ENCODE measurements around the gene EFNA4. TPM values are rescaled to one million over a fixed set of nuclear protein-coding genes. Genes with fewer than 3 reads are reported as not detected.

The EFNA4 gene
- polyA plus RNA-seq, 2 of the 4 experiments (the other 2 are of a cell fraction): 3.1 to 8.7 TPM

DNA sequence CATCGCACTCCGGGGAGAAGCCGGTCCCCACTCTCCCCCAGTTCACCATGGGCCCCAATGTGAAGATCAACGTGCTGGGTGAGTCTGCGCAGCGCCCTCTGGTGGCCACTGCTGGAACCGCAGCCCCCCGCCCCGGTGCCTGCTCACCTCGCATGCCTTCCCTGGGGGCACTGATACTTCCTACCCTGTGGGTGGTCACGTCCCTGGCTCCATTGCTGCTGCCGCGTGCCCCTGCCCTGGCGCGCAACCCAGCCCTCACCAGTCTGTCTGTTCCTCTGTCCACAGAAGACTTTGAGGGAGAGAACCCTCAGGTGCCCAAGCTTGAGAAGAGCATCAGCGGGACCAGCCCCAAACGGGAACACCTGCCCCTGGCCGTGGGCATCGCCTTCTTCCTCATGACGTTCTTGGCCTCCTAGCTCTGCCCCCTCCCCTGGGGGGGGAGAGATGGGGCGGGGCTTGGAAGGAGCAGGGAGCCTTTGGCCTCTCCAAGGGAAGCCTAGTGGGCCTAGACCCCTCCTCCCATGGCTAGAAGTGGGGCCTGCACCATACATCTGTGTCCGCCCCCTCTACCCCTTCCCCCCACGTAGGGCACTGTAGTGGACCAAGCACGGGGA, 22.7 kb downstream of the EFNA4 start (continued):
- TF ChIP-seq, protein P1, sequence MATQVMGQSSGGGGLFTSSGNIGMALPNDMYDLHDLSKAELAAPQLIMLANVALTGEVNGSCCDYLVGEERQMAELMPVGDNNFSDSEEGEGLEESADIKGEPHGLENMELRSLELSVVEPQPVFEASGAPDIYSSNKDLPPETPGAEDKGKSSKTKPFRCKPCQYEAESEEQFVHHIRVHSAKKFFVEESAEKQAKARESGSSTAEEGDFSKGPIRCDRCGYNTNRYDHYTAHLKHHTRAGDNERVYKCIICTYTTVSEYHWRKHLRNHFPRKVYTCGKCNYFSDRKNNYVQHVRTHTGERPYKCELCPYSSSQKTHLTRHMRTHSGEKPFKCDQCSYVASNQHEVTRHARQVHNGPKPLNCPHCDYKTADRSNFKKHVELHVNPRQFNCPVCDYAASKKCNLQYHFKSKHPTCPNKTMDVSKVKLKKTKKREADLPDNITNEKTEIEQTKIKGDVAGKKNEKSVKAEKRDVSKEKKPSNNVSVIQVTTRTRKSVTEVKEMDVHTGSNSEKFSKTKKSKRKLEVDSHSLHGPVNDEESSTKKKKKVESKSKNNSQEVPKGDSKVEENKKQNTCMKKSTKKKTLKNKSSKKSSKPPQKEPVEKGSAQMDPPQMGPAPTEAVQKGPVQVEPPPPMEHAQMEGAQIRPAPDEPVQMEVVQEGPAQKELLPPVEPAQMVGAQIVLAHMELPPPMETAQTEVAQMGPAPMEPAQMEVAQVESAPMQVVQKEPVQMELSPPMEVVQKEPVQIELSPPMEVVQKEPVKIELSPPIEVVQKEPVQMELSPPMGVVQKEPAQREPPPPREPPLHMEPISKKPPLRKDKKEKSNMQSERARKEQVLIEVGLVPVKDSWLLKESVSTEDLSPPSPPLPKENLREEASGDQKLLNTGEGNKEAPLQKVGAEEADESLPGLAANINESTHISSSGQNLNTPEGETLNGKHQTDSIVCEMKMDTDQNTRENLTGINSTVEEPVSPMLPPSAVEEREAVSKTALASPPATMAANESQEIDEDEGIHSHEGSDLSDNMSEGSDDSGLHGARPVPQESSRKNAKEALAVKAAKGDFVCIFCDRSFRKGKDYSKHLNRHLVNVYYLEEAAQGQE (IDR thresholded peaks at IDR 0.05): no peak

DNA sequence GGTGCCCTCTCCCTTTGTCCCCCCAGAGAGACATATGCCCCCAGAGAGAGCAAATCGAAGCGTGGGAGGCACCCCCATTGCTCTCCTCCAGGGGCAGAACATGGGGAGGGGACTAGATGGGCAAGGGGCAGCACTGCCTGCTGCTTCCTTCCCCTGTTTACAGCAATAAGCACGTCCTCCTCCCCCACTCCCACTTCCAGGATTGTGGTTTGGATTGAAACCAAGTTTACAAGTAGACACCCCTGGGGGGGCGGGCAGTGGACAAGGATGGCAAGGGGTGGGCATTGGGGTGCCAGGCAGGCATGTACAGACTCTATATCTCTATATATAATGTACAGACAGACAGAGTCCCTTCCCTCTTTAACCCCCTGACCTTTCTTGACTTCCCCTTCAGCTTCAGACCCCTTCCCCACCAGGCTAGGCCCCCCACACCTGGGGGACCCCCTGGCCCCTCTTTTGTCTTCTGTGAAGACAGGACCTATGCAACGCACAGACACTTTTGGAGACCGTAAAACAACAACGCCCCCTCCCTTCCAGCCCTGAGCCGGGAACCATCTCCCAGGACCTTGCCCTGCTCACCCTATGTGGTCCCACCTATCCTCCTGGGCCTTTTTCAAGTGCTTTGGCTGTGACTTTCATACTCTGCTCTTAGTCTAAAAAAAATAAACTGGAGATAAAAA, 23.5 kb downstream of the EFNA4 start:
- H3K9me3 ChIP-seq: no peaks in the 10 kb centered on the region
- H3K27ac ChIP-seq: no peak overlapping the region; a peak in 1 of 6 replicates
- H3K4me1 ChIP-seq: peaks cover 30% of the 10 kb centered on the region
- DNase-seq (ENCODE audit: low read depth in 1 of 2, low spot score in 1 of 2) (no peak), FAIRE-seq (no peak), ATAC-seq (no peak)
- no peak for TF ChIP-seq RNF2 (IDR thresholded peaks at IDR 0.05; ENCODE audit: borderline replicate concordance, low read depth)
- TF ChIP-seq PHF8 (IDR thresholded peaks at IDR 0.05; ENCODE audit: borderline replicate concordance, low read depth): no peak
- TF ChIP-seq ESRRA (IDR thresholded peaks at IDR 0.05; ENCODE audit: borderline replicate concordance, low read length): no peak
- TF ChIP-seq CEBPB (IDR thresholded peaks at IDR 0.05): no peak
- no peak for TF ChIP-seq TP53 (CRISPR knock-in tag; IDR thresholded peaks at IDR 0.05)
- TF ChIP-seq, protein P2, sequence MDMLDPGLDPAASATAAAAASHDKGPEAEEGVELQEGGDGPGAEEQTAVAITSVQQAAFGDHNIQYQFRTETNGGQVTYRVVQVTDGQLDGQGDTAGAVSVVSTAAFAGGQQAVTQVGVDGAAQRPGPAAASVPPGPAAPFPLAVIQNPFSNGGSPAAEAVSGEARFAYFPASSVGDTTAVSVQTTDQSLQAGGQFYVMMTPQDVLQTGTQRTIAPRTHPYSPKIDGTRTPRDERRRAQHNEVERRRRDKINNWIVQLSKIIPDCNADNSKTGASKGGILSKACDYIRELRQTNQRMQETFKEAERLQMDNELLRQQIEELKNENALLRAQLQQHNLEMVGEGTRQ (IDR thresholded peaks at IDR 0.05): no peak
- TF ChIP-seq ZFP36 (IDR thresholded peaks at IDR 0.05; ENCODE audit: borderline replicate concordance, partially characterized antibody): no peak
- TF ChIP-seq, protein P3, sequence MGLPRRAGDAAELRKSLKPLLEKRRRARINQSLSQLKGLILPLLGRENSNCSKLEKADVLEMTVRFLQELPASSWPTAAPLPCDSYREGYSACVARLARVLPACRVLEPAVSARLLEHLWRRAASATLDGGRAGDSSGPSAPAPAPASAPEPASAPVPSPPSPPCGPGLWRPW (IDR thresholded peaks at IDR 0.05): no peak
- no peak for TF ChIP-seq FOSB (CRISPR knock-in tag; IDR thresholded peaks at IDR 0.05)
- no peak for TF ChIP-seq RFX5 (IDR thresholded peaks at IDR 0.05)
- TF ChIP-seq MAFK (IDR thresholded peaks at IDR 0.05; ENCODE audit: partially characterized antibody): no peak
- TF ChIP-seq KDM5A (IDR thresholded peaks at IDR 0.05): no peak
- no peak for TF ChIP-seq TFCP2L1 (CRISPR knock-in tag; IDR thresholded peaks at IDR 0.05)
- TF ChIP-seq HOXA7 (CRISPR knock-in tag; IDR thresholded peaks at IDR 0.05): no peak
- TF ChIP-seq FOSL2 (IDR thresholded peaks at IDR 0.05): no peak
- no peak for TF ChIP-seq FOSL2 (CRISPR knock-in tag; IDR thresholded peaks at IDR 0.05)
- no peak for TF ChIP-seq RCOR1 (IDR thresholded peaks at IDR 0.05; ENCODE audit: low read depth, low read length)
- TF ChIP-seq FOXS1 (CRISPR knock-in tag; IDR thresholded peaks at IDR 0.05): no peak
- no peak for TF ChIP-seq NPAS2 (CRISPR knock-in tag; IDR thresholded peaks at IDR 0.05; ENCODE audit: borderline replicate concordance)
- POLR2A ChIA-PET: no interaction called here
- H3K4me2 ChIP-seq: no peak overlapping the region
- 64% methylated on average over 7 of the region's 8 CpGs for WGBS (ENCODE audit: missing lambda C conversion rate)
- CTCF ChIA-PET: interaction anchor here (0.7 to 5.5 kb wide), 14 partner anchors 9 to 482 kb away, joined by 3 to 350 read pairs (median 18); partner anchors contain the start of genes ADAM15, EFNA1, EFNA4 and KRTCAP2
- no peak overlapping the region for H3K4me3 ChIP-seq

Data from A549 (cell line).